OCI-M2 (cell line): ENCODE data around the gene CNNM2.
"Not testable (repeated sequence)": the region's sequence is repeated elsewhere in the genome, so short reads cannot be mapped to it uniquely, and the experiment has no call there.

ENCODE experiments used
- DNase-seq: peaks from one replicate; lab custom pipeline; 2025; ENCODE audit not compliant: unreplicated experiment; lab: John Stamatoyannopoulos, UW

The CNNM2 gene

GRCh38 chr10:103130910-103131309, 212.8 kb downstream of the CNNM2 start:
- no peak for DNase-seq

GRCh38 chr10:103135168-103135567, 217.1 kb downstream of the CNNM2 start:
- not testable (repeated sequence) for DNase-seq

GRCh38 chr10:103139803-103140202, 221.7 kb downstream of the CNNM2 start:
- DNase-seq = no peak
